Measurements from ENCODE around the gene NUDT16L1. TPM values are rescaled to one million over a fixed set of nuclear protein-coding genes. Genes with fewer than 3 reads are reported as not detected.

NUDT16L1 gene
- total and polyA plus RNA-seq, 2 of the 13 experiments (the other 11 are each of a cell fraction or from before 2014, with no cell fraction given) = 28.0 to 40.5 TPM

DNA sequence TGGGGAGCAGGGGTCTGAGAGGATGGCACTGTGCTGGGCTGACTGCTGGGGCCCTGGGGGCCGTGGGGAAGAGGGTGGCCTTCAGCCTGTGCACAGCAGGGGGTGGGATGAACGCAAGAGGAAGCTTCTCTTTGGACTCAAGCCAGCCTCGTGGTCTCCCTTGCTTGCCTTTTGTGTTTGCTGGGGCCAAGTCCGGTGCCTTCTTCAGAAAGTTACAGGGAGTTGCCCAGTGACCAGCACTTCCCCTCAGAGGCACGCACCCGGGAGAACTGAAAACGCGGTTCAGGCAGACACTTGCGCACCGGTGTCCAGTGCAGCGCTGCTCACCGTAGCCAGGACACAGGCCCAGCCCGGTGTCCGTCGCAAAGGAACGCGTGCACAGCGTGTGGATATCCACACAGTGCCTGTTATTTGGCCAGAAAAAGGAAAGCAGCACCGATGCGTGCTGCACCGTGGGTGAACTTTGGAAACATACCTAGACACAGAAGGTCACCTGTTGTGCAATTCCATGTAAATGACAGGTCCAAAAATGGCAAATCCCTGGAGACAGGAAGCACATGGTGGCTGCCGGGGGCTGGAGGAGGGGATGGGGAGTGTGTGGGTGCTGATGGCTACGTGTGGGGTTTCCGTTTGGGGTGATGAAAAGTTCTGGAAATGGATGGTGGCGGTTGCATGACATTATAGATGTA lies 29.4 kb upstream of the NUDT16L1 start (continued):
- TF ChIP-seq, protein P1, sequence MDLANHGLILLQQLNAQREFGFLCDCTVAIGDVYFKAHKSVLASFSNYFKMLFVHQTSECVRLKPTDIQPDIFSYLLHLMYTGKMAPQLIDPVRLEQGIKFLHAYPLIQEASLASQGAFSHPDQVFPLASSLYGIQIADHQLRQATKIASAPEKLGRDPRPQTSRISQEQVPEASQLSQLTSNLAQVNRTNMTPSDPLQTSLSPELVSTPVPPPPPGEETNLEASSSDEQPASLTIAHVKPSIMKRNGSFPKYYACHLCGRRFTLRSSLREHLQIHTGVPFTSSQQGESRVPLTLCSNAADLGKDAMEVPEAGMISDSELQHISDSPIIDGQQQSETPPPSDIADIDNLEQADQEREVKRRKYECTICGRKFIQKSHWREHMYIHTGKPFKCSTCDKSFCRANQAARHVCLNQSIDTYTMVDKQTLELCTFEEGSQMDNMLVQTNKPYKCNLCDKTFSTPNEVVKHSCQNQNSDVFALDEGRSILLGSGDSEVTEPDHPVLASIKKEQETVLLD (CRISPR knock-in tag; IDR thresholded peaks at IDR 0.05; ENCODE audit: low read depth) = peak; percentile 69; the same call in 1 of the 2 replicates
- TF ChIP-seq NKX3-1 (CRISPR knock-in tag; IDR thresholded peaks at IDR 0.05) (peak; percentile 86), HNRNPUL1 (IDR thresholded peaks at IDR 0.05; ENCODE audit: low read depth, low read length) (no peak), ZNF670 (CRISPR knock-in tag; IDR thresholded peaks at IDR 0.05; ENCODE audit: borderline replicate concordance) (peak; percentile 95), ARNTL (CRISPR knock-in tag; IDR thresholded peaks at IDR 0.05) (peak; percentile 89), ZMYM4 (CRISPR knock-in tag; IDR thresholded peaks at IDR 0.05) (peak; percentile 82), RBM22 (optimal IDR thresholded peaks at IDR 0.05; ENCODE audit: low read length) (peak; percentile 50), U2AF1 (optimal IDR thresholded peaks at IDR 0.05; ENCODE audit: low read depth, low read length) (peak; percentile 69), ZFAT (CRISPR knock-in tag; conservative IDR thresholded peaks at IDR 0.05) (no peak; the same call in 1 of the 2 replicates), ZNF747 (CRISPR knock-in tag; IDR thresholded peaks at IDR 0.05; ENCODE audit: borderline replicate concordance) (peak; percentile 96), LCORL (IDR thresholded peaks at IDR 0.05) (peak; percentile 53; the same call in 1 of the 2 replicates), LCORL (CRISPR knock-in tag; IDR thresholded peaks at IDR 0.05) (peak; percentile 98), MIER3 (CRISPR knock-in tag; IDR thresholded peaks at IDR 0.05; ENCODE audit: borderline replicate concordance) (peak; percentile 86; the same call in 1 of the 2 replicates), CBX2 (IDR thresholded peaks at IDR 0.05; ENCODE audit: low read depth, low read length) (no peak), CBX2 (CRISPR knock-in tag; IDR thresholded peaks at IDR 0.05; ENCODE audit: low read depth) (no peak), ZSCAN9 (CRISPR knock-in tag; IDR thresholded peaks at IDR 0.05; ENCODE audit: borderline replicate concordance) (peak; percentile 57; the same call in 1 of the 2 replicates), SATB2 (CRISPR knock-in tag; IDR thresholded peaks at IDR 0.05) (no peak), ZNF24 (IDR thresholded peaks at IDR 0.05) (0 out of 2 replicates have a peak, but pooled peaks have one; percentile 13)
- TF ChIP-seq, protein P2, sequence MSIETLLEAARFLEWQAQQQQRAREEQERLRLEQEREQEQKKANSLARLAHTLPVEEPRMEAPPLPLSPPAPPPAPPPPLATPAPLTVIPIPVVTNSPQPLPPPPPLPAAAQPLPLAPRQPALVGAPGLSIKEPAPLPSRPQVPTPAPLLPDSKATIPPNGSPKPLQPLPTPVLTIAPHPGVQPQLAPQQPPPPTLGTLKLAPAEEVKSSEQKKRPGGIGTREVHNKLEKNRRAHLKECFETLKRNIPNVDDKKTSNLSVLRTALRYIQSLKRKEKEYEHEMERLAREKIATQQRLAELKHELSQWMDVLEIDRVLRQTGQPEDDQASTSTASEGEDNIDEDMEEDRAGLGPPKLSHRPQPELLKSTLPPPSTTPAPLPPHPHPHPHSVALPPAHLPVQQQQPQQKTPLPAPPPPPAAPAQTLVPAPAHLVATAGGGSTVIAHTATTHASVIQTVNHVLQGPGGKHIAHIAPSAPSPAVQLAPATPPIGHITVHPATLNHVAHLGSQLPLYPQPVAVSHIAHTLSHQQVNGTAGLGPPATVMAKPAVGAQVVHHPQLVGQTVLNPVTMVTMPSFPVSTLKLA (IDR thresholded peaks at IDR 0.05) = peak; percentile 89
- TF ChIP-seq, protein P3, sequence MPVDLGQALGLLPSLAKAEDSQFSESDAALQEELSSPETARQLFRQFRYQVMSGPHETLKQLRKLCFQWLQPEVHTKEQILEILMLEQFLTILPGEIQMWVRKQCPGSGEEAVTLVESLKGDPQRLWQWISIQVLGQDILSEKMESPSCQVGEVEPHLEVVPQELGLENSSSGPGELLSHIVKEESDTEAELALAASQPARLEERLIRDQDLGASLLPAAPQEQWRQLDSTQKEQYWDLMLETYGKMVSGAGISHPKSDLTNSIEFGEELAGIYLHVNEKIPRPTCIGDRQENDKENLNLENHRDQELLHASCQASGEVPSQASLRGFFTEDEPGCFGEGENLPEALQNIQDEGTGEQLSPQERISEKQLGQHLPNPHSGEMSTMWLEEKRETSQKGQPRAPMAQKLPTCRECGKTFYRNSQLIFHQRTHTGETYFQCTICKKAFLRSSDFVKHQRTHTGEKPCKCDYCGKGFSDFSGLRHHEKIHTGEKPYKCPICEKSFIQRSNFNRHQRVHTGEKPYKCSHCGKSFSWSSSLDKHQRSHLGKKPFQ (CRISPR knock-in tag; IDR thresholded peaks at IDR 0.05; ENCODE audit: insufficient replicate concordance) = peak; percentile 93
- TF ChIP-seq, protein P4, sequence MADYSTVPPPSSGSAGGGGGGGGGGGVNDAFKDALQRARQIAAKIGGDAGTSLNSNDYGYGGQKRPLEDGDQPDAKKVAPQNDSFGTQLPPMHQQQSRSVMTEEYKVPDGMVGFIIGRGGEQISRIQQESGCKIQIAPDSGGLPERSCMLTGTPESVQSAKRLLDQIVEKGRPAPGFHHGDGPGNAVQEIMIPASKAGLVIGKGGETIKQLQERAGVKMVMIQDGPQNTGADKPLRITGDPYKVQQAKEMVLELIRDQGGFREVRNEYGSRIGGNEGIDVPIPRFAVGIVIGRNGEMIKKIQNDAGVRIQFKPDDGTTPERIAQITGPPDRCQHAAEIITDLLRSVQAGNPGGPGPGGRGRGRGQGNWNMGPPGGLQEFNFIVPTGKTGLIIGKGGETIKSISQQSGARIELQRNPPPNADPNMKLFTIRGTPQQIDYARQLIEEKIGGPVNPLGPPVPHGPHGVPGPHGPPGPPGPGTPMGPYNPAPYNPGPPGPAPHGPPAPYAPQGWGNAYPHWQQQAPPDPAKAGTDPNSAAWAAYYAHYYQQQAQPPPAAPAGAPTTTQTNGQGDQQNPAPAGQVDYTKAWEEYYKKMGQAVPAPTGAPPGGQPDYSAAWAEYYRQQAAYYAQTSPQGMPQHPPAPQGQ (CRISPR knock-in tag; IDR thresholded peaks at IDR 0.05; ENCODE audit: borderline replicate concordance) = 0 out of 2 replicates have a peak, but pooled peaks have one; percentile 70
- TF ChIP-seq, protein P5, sequence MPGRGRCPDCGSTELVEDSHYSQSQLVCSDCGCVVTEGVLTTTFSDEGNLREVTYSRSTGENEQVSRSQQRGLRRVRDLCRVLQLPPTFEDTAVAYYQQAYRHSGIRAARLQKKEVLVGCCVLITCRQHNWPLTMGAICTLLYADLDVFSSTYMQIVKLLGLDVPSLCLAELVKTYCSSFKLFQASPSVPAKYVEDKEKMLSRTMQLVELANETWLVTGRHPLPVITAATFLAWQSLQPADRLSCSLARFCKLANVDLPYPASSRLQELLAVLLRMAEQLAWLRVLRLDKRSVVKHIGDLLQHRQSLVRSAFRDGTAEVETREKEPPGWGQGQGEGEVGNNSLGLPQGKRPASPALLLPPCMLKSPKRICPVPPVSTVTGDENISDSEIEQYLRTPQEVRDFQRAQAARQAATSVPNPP (CRISPR knock-in tag; IDR thresholded peaks at IDR 0.05) = 0 out of 2 replicates have a peak, but pooled peaks have one; percentile 61

Data from HepG2 (cell line).